Immature natural killer cell (primary cell): ENCODE results near the gene TNNI3K. TPM values are rescaled to one million over a fixed set of nuclear protein-coding genes. Genes with fewer than 3 reads are reported as not detected.

Experiments
- polyA plus RNA-seq, 3 donors: library from polyadenylated mRNA; unstranded; fragments of 300-500 nt; fragmentation: Illumina TruSeq; gene quantifications; one replicate each; pipeline ENCODE4 v1.2.3, GENCODE V29; 2021

Gene TNNI3K
- polyA plus RNA-seq, 3 donors from 2014 or later, result not detected

Other genes with a start within 250 kb of the TNNI3K start
- gene LRRIQ3, start 37.2 kb upstream of the TNNI3K start, polyA plus RNA-seq, result 1 to 10 TPM; 1.0 to 2.0 (median 1.2) TPM
- gene FPGT, start 37.1 kb upstream of the TNNI3K start, polyA plus RNA-seq, result 1 to 10 TPM; 2.9 to 8.2 (median 6.5) TPM